ENCODE results near the gene TJP1. TPM values are rescaled to one million over a fixed set of nuclear protein-coding genes. Genes with fewer than 3 reads are reported as not detected.

Gene TJP1
- total and polyA plus RNA-seq, 9 of the 15 experiments (the other 6 are each of a cell fraction or from before 2014, with no cell fraction given), result 9.1 to 39.3 (median 28.0) TPM

- Histone ChIP-seq H3K4me2 (ENCODE audit: insufficient read depth, low read length) (no peak overlapping the region), H2AFZ (ENCODE audit: low read depth, low read length) (no peak overlapping the region), H3K9ac (ENCODE audit: insufficient read depth in 1 of 2, low read depth in 2 of 2, low read length in 2 of 2) (no peak overlapping the region), H3K27ac (ENCODE audit: extremely low read depth, low read depth, low read length) (no peak overlapping the region), H4K20me1 (replicated peaks; ENCODE audit: control insufficient read depth, insufficient read depth, low read length) (no peaks in the 10 kb centered on the region), H3K9me3 (replicated peaks; ENCODE audit: control insufficient read depth, insufficient read depth, low read depth, low read length) (no peaks in the 10 kb centered on the region), H3K9me1 (ENCODE audit: control insufficient read depth, insufficient read depth, low read length) (no peaks in the 10 kb centered on the region), H3K79me2 (ENCODE audit: control insufficient read depth, insufficient read depth, low read length) (no peaks in the 10 kb centered on the region), H3K36me3 (ENCODE audit: control insufficient read depth, insufficient read depth, low read length) (no peaks in the 10 kb centered on the region), H3K4me1 (replicated peaks in 1 of 2; ENCODE audit: control insufficient read depth in 2 of 2, insufficient read depth in 2 of 2, low read length in 2 of 2) (no peaks in the 10 kb centered on the region), H3K27me3 (ENCODE audit: control insufficient read depth in 2 of 2, insufficient read depth in 2 of 2, low read length in 2 of 2) (peaks cover 6 to 7% of the 10 kb centered on the region in 2 experiments; a peak in 3 of 5 replicates), H3K4me3 (no peak overlapping the region)
- in situ Hi-C loops (cut with MboI) (no loop called here), intact Hi-C loops (cut with micrococcal nuclease) (no loop called here)
- CTCF ChIA-PET (ENCODE audit: low intra/inter-chr PET ratio), result no interaction called here
- no TSS peak for BruUV-seq (replicated peaks)
- POLR2A ChIA-PET, result no interaction called here
- ATAC-seq (no peak), DNase-seq (ENCODE audit: extremely low read depth in 1 of 4, low spot score in 3 of 4) (no peak), FAIRE-seq (no peak)
- WGBS (ENCODE audit: insufficient coverage, low coverage, missing lambda C conversion rate), result 2% methylated on average over 5 of the region's 6 CpGs
- TF ChIP-seq FOSL1 (tag; conservative IDR thresholded peaks at IDR 0.05), result no peak
- TF ChIP-seq HDAC8 (tag; IDR thresholded peaks at IDR 0.05), result no peak
- TF ChIP-seq, protein P1, sequence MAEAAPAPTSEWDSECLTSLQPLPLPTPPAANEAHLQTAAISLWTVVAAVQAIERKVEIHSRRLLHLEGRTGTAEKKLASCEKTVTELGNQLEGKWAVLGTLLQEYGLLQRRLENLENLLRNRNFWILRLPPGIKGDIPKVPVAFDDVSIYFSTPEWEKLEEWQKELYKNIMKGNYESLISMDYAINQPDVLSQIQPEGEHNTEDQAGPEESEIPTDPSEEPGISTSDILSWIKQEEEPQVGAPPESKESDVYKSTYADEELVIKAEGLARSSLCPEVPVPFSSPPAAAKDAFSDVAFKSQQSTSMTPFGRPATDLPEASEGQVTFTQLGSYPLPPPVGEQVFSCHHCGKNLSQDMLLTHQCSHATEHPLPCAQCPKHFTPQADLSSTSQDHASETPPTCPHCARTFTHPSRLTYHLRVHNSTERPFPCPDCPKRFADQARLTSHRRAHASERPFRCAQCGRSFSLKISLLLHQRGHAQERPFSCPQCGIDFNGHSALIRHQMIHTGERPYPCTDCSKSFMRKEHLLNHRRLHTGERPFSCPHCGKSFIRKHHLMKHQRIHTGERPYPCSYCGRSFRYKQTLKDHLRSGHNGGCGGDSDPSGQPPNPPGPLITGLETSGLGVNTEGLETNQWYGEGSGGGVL (CRISPR knock-in tag; IDR thresholded peaks at IDR 0.05), result no peak
- TF ChIP-seq ZNF408 (CRISPR knock-in tag; IDR thresholded peaks at IDR 0.05; ENCODE audit: low read depth), result no peak
- TF ChIP-seq HNRNPUL1 (IDR thresholded peaks at IDR 0.05; ENCODE audit: low read length), result no peak
- TF ChIP-seq, protein P2, sequence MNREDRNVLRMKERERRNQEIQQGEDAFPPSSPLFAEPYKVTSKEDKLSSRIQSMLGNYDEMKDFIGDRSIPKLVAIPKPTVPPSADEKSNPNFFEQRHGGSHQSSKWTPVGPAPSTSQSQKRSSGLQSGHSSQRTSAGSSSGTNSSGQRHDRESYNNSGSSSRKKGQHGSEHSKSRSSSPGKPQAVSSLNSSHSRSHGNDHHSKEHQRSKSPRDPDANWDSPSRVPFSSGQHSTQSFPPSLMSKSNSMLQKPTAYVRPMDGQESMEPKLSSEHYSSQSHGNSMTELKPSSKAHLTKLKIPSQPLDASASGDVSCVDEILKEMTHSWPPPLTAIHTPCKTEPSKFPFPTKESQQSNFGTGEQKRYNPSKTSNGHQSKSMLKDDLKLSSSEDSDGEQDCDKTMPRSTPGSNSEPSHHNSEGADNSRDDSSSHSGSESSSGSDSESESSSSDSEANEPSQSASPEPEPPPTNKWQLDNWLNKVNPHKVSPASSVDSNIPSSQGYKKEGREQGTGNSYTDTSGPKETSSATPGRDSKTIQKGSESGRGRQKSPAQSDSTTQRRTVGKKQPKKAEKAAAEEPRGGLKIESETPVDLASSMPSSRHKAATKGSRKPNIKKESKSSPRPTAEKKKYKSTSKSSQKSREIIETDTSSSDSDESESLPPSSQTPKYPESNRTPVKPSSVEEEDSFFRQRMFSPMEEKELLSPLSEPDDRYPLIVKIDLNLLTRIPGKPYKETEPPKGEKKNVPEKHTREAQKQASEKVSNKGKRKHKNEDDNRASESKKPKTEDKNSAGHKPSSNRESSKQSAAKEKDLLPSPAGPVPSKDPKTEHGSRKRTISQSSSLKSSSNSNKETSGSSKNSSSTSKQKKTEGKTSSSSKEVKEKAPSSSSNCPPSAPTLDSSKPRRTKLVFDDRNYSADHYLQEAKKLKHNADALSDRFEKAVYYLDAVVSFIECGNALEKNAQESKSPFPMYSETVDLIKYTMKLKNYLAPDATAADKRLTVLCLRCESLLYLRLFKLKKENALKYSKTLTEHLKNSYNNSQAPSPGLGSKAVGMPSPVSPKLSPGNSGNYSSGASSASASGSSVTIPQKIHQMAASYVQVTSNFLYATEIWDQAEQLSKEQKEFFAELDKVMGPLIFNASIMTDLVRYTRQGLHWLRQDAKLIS (CRISPR knock-in tag; IDR thresholded peaks at IDR 0.05), result no peak
- TF ChIP-seq NRF1 (conservative IDR thresholded peaks at IDR 0.05 in 1 of 2, IDR thresholded peaks at IDR 0.05 in 1 of 2), result no peak
- TF ChIP-seq, protein P3, sequence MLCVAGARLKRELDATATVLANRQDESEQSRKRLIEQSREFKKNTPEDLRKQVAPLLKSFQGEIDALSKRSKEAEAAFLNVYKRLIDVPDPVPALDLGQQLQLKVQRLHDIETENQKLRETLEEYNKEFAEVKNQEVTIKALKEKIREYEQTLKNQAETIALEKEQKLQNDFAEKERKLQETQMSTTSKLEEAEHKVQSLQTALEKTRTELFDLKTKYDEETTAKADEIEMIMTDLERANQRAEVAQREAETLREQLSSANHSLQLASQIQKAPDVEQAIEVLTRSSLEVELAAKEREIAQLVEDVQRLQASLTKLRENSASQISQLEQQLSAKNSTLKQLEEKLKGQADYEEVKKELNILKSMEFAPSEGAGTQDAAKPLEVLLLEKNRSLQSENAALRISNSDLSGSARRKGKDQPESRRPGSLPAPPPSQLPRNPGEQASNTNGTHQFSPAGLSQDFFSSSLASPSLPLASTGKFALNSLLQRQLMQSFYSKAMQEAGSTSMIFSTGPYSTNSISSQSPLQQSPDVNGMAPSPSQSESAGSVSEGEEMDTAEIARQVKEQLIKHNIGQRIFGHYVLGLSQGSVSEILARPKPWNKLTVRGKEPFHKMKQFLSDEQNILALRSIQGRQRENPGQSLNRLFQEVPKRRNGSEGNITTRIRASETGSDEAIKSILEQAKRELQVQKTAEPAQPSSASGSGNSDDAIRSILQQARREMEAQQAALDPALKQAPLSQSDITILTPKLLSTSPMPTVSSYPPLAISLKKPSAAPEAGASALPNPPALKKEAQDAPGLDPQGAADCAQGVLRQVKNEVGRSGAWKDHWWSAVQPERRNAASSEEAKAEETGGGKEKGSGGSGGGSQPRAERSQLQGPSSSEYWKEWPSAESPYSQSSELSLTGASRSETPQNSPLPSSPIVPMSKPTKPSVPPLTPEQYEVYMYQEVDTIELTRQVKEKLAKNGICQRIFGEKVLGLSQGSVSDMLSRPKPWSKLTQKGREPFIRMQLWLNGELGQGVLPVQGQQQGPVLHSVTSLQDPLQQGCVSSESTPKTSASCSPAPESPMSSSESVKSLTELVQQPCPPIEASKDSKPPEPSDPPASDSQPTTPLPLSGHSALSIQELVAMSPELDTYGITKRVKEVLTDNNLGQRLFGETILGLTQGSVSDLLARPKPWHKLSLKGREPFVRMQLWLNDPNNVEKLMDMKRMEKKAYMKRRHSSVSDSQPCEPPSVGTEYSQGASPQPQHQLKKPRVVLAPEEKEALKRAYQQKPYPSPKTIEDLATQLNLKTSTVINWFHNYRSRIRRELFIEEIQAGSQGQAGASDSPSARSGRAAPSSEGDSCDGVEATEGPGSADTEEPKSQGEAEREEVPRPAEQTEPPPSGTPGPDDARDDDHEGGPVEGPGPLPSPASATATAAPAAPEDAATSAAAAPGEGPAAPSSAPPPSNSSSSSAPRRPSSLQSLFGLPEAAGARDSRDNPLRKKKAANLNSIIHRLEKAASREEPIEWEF (CRISPR knock-in tag; IDR thresholded peaks at IDR 0.05), result no peak
- TF ChIP-seq ADNP (tag; IDR thresholded peaks at IDR 0.05), result no peak
- no peak for TF ChIP-seq U2AF2 (optimal IDR thresholded peaks at IDR 0.05; ENCODE audit: low read depth, low read length)
- TF ChIP-seq, protein P4, sequence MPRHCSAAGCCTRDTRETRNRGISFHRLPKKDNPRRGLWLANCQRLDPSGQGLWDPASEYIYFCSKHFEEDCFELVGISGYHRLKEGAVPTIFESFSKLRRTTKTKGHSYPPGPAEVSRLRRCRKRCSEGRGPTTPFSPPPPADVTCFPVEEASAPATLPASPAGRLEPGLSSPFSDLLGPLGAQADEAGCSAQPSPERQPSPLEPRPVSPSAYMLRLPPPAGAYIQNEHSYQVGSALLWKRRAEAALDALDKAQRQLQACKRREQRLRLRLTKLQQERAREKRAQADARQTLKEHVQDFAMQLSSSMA (CRISPR knock-in tag; IDR thresholded peaks at IDR 0.05), result no peak
Measured at GRCh38 chr15:29854413-29854812, 32.1 kb upstream of the TJP1 start.
